Activated T-cell treated with anti-CD3 and anti-CD28 coated beads for 24 hours (primary cell): ENCODE results near the gene GPC1.

Source experiments
- DNase-seq: peaks from one replicate; pipeline ENCODE4 v3.0.0-alpha.2; 2020; ENCODE audit warnings: low read depth

The GPC1 gene

GRCh38 chr2:240442891-240443715, 7.6 kb downstream of the GPC1 start:
- DNase-seq, result no peak

GRCh38 chr2:240443891-240444301, 8.4 kb downstream of the GPC1 start:
- DNase-seq, result no peak

- no peak for DNase-seq
Observed at GRCh38 chr2:240444464-240444863, 9.0 kb downstream of the GPC1 start.

- DNase-seq, result no peak
Observed at GRCh38 chr2:240445961-240446663, 10.6 kb downstream of the GPC1 start.

- no peak for DNase-seq
Observed at GRCh38 chr2:240446664-240447175, 11.3 kb downstream of the GPC1 start.

GRCh38 chr2:240447331-240447730, 11.9 kb downstream of the GPC1 start:
- DNase-seq, result no peak

- no peak for DNase-seq
Observed at GRCh38 chr2:240447934-240448333, 12.5 kb downstream of the GPC1 start.

- DNase-seq, result no peak
Observed at GRCh38 chr2:240448387-240449274, 13.2 kb downstream of the GPC1 start.

- no peak for DNase-seq
Observed at GRCh38 chr2:240449764-240450531, 14.5 kb downstream of the GPC1 start.

- DNase-seq, result no peak
Observed at GRCh38 chr2:240450532-240451107, 15.2 kb downstream of the GPC1 start.

GRCh38 chr2:240451108-240451611, 15.7 kb downstream of the GPC1 start:
- no peak for DNase-seq

GRCh38 chr2:240451791-240452461, 16.5 kb downstream of the GPC1 start:
- DNase-seq, result no peak

- no peak for DNase-seq
Observed at GRCh38 chr2:240452462-240453256, 17.2 kb downstream of the GPC1 start.

- DNase-seq, result no peak
Observed at GRCh38 chr2:240453461-240454105, 18.1 kb downstream of the GPC1 start.

- no peak for DNase-seq
Observed at GRCh38 chr2:240454106-240454901, 18.8 kb downstream of the GPC1 start.

GRCh38 chr2:240455272-240455646, 19.8 kb downstream of the GPC1 start:
- DNase-seq, result no peak

GRCh38 chr2:240455647-240456446, 20.4 kb downstream of the GPC1 start:
- no peak for DNase-seq
